Upper lobe of left lung (tissue), 4 donors: Measurements from ENCODE around the gene CSF3.

ENCODE experiments used
- EP300 ChIP-seq, 4 donors: sonication (generic); formaldehyde crosslinking; IDR thresholded peaks; one replicate each; pipeline ENCODE4 v1.5.1; 2017; ENCODE audit warnings: antibody characterized with exemption in 4 of 4, control low read depth in 2 of 4
- POLR2AphosphoS5 ChIP-seq, 2 donors: sonication (generic); formaldehyde crosslinking; IDR thresholded peaks; one replicate each; pipeline ENCODE4 v1.5.1; 2017; ENCODE audit warnings: antibody characterized with exemption in 2 of 2

DNA sequence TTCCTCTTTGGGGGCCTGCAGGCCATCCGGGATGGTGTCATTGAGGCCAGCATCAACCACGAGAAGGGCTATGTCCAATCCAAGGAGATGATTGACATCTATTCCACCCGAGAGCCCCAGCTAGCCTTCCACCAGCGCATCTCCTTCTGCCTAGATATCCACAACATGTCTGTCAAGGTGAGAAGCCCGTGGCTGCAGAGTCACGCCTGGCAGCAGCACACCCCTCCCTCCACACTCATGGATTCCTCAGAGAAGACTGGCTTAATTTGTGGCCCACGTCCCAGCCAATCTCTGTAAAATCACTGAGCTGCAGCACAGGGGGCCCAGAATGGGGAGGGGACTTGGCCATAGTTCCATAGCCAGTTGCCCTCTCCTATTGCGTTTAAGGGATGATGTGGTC is 19.1 kb upstream of the CSF3 start:
- TF ChIP-seq POLR2AphosphoS5 (IDR thresholded peaks at IDR 0.05) = no peak
- no peak for TF ChIP-seq EP300 (IDR thresholded peaks at IDR 0.05)
